Measurements from ENCODE around the gene CERS5.

The CERS5 gene

GRCh38 chr12:50079771-50080170, 87.4 kb downstream of the CERS5 start:
- no peaks in the 10 kb centered on the region for H3K79me2 ChIP-seq (ENCODE audit: insufficient read depth, low read length)
- H4K20me1 ChIP-seq (ENCODE audit: insufficient read depth, low read length), result no peaks in the 10 kb centered on the region
- no peak for TF ChIP-seq EZH2 (IDR thresholded peaks at IDR 0.05; ENCODE audit: borderline replicate concordance, low read length)
- H3F3A ChIP-seq (ENCODE audit: insufficient read depth, low read length), result no peaks in the 10 kb centered on the region
- H3K4me3 ChIP-seq (ENCODE audit: low read depth, low read length, poor library complexity, severe bottlenecking), result no peak overlapping the region
- no peaks in the 10 kb centered on the region for H3K9me2 ChIP-seq (ENCODE audit: low read depth, low read length)
- no peak overlapping the region for H3K4me2 ChIP-seq (ENCODE audit: low read length)
- H3K9me3 ChIP-seq (ENCODE audit: low read length), result no peaks in the 10 kb centered on the region
- 0 out of 2 replicates have a peak, but pooled peaks cover 7% of the 10 kb centered on the region for H3K27me3 ChIP-seq (ENCODE audit: insufficient read depth, low read length)
- H3K36me3 ChIP-seq (ENCODE audit: insufficient read depth, low read length), result no peaks in the 10 kb centered on the region
- no peak overlapping the region for H2AFZ ChIP-seq (ENCODE audit: low read length)
- no peak overlapping the region for H3K9ac ChIP-seq (ENCODE audit: low read length)
- H3K4me1 ChIP-seq (ENCODE audit: insufficient read depth, low read length, severe bottlenecking), result peaks cover 5% of the 10 kb centered on the region
- H3K27ac ChIP-seq (ENCODE audit: low read depth, low read length, poor library complexity, severe bottlenecking), result no peak overlapping the region

All from OCI-LY1 (cell line).